Activated CD4-positive, alpha-beta memory T cell treated with anti-CD3 and anti-CD28 coated beads for 36 hours (primary cell): Measurements from ENCODE around the gene MAST1. TPM values are rescaled to one million over a fixed set of nuclear protein-coding genes. Genes with fewer than 3 reads are reported as not detected.

Experiments
- CTCF ChIA-PET: fragments of 350-600 bp; sonication (Branson Sonifier 250); formaldehyde crosslinking; loops from one replicate; lab custom pipeline; 2021; ENCODE audit warnings: antibody characterized with exemption, inconsistent platforms; lab: Charles Lee
- POLR2A ChIA-PET: fragments of 350-600 bp; sonication (Branson Sonifier 250); formaldehyde crosslinking; loops from one replicate; lab custom pipeline; 2021; ENCODE audit warnings: antibody characterized with exemption; lab: Charles Lee
- DNase-seq: peaks from one replicate; pipeline ENCODE4 v3.0.0-alpha.2; 2020
- H3K27ac Mint-ChIP-seq: one replicate; pipeline ENCODE4 v1.8.0; 2021; ENCODE audit warnings: mixed read lengths
- H3K27me3 Mint-ChIP-seq: one replicate; pipeline ENCODE4 v1.8.0; 2021; ENCODE audit warnings: mixed read lengths
- H3K36me3 Mint-ChIP-seq: one replicate; pipeline ENCODE4 v1.8.0; 2021; ENCODE audit warnings: mixed read lengths
- H3K4me1 Mint-ChIP-seq: one replicate; pipeline ENCODE4 v1.8.0; 2021; ENCODE audit warnings: low read depth, mixed read lengths
- H3K4me3 Mint-ChIP-seq: one replicate; pipeline ENCODE4 v1.8.0; 2021; ENCODE audit warnings: mild to moderate bottlenecking, mixed read lengths
- H3K9me3 Mint-ChIP-seq: one replicate; pipeline ENCODE4 v1.8.0; 2021; ENCODE audit warnings: mixed read lengths
- intact Hi-C: fragments of 100-400 bp; cut with micrococcal nuclease; formaldehyde crosslinking; loops from one replicate; pipeline ENCODE4 v1.15.1; 2023
- total RNA-seq, 2 experiments: library from RNA; stranded (reverse); gene quantifications; one replicate each; pipeline ENCODE4 v1.2.3, GENCODE V29; 2021

Gene MAST1
- total RNA-seq, 2 experiments from 2014 or later, result 1.7 to 2.3 TPM

DNA sequence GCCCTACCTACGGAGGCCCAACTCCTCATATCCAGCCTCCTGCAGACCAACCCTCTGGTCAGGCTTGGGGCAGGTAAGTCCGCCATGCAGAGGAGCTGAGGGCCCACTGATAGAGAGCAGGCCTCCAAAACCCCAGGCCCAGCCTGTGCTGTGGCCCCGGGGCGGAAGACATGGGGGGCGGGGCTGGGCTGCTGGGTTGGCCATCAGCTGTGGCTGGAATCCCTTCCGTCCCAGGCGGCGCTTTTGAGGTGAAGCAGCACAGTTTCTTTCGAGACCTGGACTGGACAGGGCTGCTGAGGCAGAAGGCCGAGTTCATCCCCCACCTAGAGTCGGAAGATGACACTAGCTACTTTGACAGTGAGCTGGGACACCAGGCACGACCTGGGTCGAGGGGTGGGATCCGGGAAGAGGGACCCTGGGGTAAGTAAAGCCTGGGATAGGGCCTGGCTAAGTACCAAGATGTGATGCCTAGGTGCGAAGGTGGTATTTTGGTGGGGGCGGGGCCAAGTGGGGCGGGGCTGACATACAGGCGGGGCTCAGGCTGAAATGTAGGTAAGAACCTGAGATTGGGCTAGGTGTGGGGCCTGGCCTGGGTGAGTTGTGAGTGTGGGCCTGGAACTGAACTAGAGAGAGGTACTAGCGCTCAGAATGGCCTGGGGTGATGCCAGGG lies 27.6 kb downstream of the MAST1 start:
- no peaks in the 10 kb centered on the region for H3K36me3 Mint-ChIP-seq
- H3K4me1 Mint-ChIP-seq, result peaks cover 7% of the 10 kb centered on the region
- no peak overlapping the region for H3K27ac Mint-ChIP-seq
- POLR2A ChIA-PET, result interaction anchor here (1.2 kb wide), 1 partner anchor 91 kb away, joined by 3 read pairs; no protein-coding TSS in a partner anchor
- intact Hi-C loops, result no loop called here
- no peaks in the 10 kb centered on the region for H3K9me3 Mint-ChIP-seq
- no peak for DNase-seq
- CTCF ChIA-PET, result interaction anchor here (0.6 to 2.3 kb wide), 3 partner anchors 19 to 878 kb away, joined by 3 to 13 read pairs (median 4); no protein-coding TSS in a partner anchor
- peaks cover 12% of the 10 kb centered on the region for H3K27me3 Mint-ChIP-seq
- H3K4me3 Mint-ChIP-seq, result no peak overlapping the region

- Mint-ChIP-seq H3K4me3 (no peak overlapping the region), H3K27me3 (peaks cover 12% of the 10 kb centered on the region), H3K9me3 (no peaks in the 10 kb centered on the region), H3K27ac (no peak overlapping the region), H3K36me3 (no peaks in the 10 kb centered on the region), H3K4me1 (peaks cover 7% of the 10 kb centered on the region)
- intact Hi-C loops, result no loop called here
- ChIA-PET CTCF (interaction anchor here (0.6 to 0.8 kb wide), 2 partner anchors 109 to 879 kb away, joined by 3 to 4 read pairs; no protein-coding TSS in a partner anchor), POLR2A (interaction anchor here (0.6 kb wide), 1 partner anchor 91 kb away, joined by 3 read pairs; no protein-coding TSS in a partner anchor)
- DNase-seq, result no peak
Observed at GRCh38 chr19:12866416-12867119, 28.3 kb downstream of the MAST1 start.

- ChIA-PET CTCF (interaction anchor here (0.7 kb wide), 1 partner anchor 20 kb away, joined by 3 read pairs; no protein-coding TSS in a partner anchor), POLR2A (interaction anchor here (0.6 kb wide), 1 partner anchor 90 kb away, joined by 3 read pairs; no protein-coding TSS in a partner anchor)
- Mint-ChIP-seq H3K36me3 (peaks cover 7% of the 10 kb centered on the region), H3K4me1 (peaks cover 9% of the 10 kb centered on the region), H3K9me3 (no peaks in the 10 kb centered on the region), H3K27me3 (peaks cover 12% of the 10 kb centered on the region), H3K4me3 (peak overlapping the region; percentile 29), H3K27ac (no peak overlapping the region)
- DNase-seq, result peak; percentile 76
- intact Hi-C loops, result no loop called here
Observed at GRCh38 chr19:12867120-12868099, 29.1 kb downstream of the MAST1 start.

- peaks cover 6% of the 10 kb centered on the region for H3K9me3 Mint-ChIP-seq
- intact Hi-C loops, result no loop called here
- CTCF ChIA-PET, result interaction anchor here (1.0 kb wide), 1 partner anchor 97 kb away, joined by 3 read pairs; no protein-coding TSS in a partner anchor
Observed at GRCh38 chr19:12868540-12869112, 30.3 kb downstream of the MAST1 start.

DNA sequence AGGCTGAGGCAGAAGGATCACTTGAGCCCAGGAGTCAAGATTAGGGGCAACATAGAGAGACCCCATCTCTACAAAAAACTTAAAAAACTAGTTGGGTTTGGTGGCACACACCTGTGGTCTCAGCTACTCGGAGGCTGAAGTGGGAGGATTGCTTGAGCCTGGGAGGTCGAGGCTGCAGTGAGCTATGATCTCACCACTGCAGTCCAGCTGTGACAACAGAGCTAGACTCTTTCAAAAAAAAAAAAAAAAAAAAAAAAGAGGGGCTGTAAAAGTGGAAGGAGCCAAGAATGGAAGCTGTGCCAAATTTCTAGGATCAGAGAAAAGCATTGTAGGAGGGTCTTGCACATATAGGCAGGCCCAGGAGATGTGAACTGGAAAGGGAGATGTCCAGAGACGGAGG lies 33.4 kb downstream of the MAST1 start:
- ChIA-PET CTCF (no interaction called here), POLR2A (interaction anchor here (0.5 kb wide), 1 partner anchor 258 kb away, joined by 3 read pairs; no protein-coding TSS in a partner anchor)
- H3K27me3 Mint-ChIP-seq, result peaks cover 6% of the 10 kb centered on the region
- peaks cover 6% of the 10 kb centered on the region for H3K9me3 Mint-ChIP-seq
- intact Hi-C loops, result no loop called here
- DNase-seq, result no peak
- peaks cover 9% of the 10 kb centered on the region for H3K4me1 Mint-ChIP-seq
- H3K36me3 Mint-ChIP-seq, result peaks cover 21% of the 10 kb centered on the region
- H3K4me3 Mint-ChIP-seq, result no peak overlapping the region
- H3K27ac Mint-ChIP-seq, result no peak overlapping the region

More at GRCh38 chr19:12868540-12869112, 30.3 kb downstream of the MAST1 start:
- peak; percentile 30 for DNase-seq
- Mint-ChIP-seq H3K4me3 (no peak overlapping the region), H3K4me1 (peaks cover 12% of the 10 kb centered on the region), H3K36me3 (peaks cover 16% of the 10 kb centered on the region), H3K27me3 (peaks cover 12% of the 10 kb centered on the region), H3K27ac (no peak overlapping the region)
- POLR2A ChIA-PET, result no interaction called here

GRCh38 chr19:12872255-12872654 lies 33.9 kb downstream of the MAST1 start:
- no peak overlapping the region for H3K27ac Mint-ChIP-seq

GRCh38 chr19:12872941-12873890 lies 34.9 kb downstream of the MAST1 start:
- Mint-ChIP-seq H3K36me3 (peaks cover 25% of the 10 kb centered on the region), H3K27ac (no peak overlapping the region), H3K4me1 (peaks cover 5% of the 10 kb centered on the region), H3K9me3 (peaks cover 6% of the 10 kb centered on the region), H3K4me3 (peak overlapping the region; percentile 35), H3K27me3 (peaks cover 2% of the 10 kb centered on the region)
- peak; percentile 81 for DNase-seq
- ChIA-PET CTCF (interaction anchor here (0.8 to 1.9 kb wide), 5 partner anchors 9 to 116 kb away, joined by 3 to 10 read pairs (median 6); no protein-coding TSS in a partner anchor), POLR2A (interaction anchor here (0.8 to 1.6 kb wide), 4 partner anchors 9 to 39 kb away, joined by 3 to 6 read pairs (median 5); partner anchors contain the start of genes GCDH and RTBDN)
- intact Hi-C loops, result no loop called here

More at GRCh38 chr19:12872255-12872654, 33.9 kb downstream of the MAST1 start:
- no peak overlapping the region for H3K4me3 Mint-ChIP-seq
- H3K4me1 Mint-ChIP-seq, result peaks cover 5% of the 10 kb centered on the region
- peaks cover 2% of the 10 kb centered on the region for H3K27me3 Mint-ChIP-seq
- intact Hi-C loops, result no loop called here
- H3K9me3 Mint-ChIP-seq, result peaks cover 6% of the 10 kb centered on the region
- peaks cover 21% of the 10 kb centered on the region for H3K36me3 Mint-ChIP-seq
- DNase-seq, result no peak
- ChIA-PET CTCF (interaction anchor here (1.2 to 1.9 kb wide), 3 partner anchors 8 to 25 kb away, joined by 4 to 10 read pairs (median 8); no protein-coding TSS in a partner anchor), POLR2A (interaction anchor here (0.8 to 1.6 kb wide), 2 partner anchors 10 to 19 kb away, joined by 3 to 6 read pairs; partner anchors contain the start of gene GCDH)

- Mint-ChIP-seq H3K27ac (no peak overlapping the region), H3K36me3 (peaks cover 29% of the 10 kb centered on the region), H3K9me3 (peaks cover 6% of the 10 kb centered on the region), H3K4me1 (peaks cover 5% of the 10 kb centered on the region), H3K27me3 (no peaks in the 10 kb centered on the region), H3K4me3 (no peak overlapping the region)
- intact Hi-C loops, result no loop called here
- no peak for DNase-seq
- CTCF ChIA-PET, result interaction anchor here (0.8 to 1.9 kb wide), 3 partner anchors 11 to 26 kb away, joined by 3 to 10 read pairs (median 8); no protein-coding TSS in a partner anchor
- POLR2A ChIA-PET, result interaction anchor here (1.1 to 1.6 kb wide), 3 partner anchors 11 to 40 kb away, joined by 5 to 6 read pairs (median 5); partner anchors contain the start of genes GCDH and RTBDN
Observed at GRCh38 chr19:12873891-12874745, 35.8 kb downstream of the MAST1 start.

DNA sequence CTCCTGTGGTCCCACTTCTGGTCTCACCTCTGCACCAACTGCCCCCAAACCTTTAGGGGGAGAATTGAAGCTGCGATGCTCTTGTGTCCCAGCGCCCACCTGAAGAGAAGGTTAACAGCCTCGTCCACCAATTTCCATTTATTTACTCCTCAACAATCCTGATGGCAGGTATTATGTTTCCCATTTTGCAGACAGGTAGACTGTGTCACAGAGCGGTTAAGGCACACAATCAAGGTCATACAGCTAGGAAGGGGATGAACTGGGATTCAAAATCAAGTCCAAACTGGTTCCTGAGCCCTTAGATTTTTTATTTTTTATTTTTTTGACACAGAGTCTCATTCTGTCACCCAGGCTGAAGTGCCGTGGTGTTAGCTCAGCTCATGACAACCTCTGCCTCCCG lies 36.8 kb downstream of the MAST1 start:
- Mint-ChIP-seq H3K9me3 (peaks cover 6% of the 10 kb centered on the region), H3K36me3 (peaks cover 31% of the 10 kb centered on the region), H3K4me1 (peaks cover 9% of the 10 kb centered on the region), H3K4me3 (no peak overlapping the region), H3K27ac (no peak overlapping the region), H3K27me3 (no peaks in the 10 kb centered on the region)
- ChIA-PET CTCF (interaction anchor here (0.8 to 1.1 kb wide), 2 partner anchors 10 to 114 kb away, joined by 3 read pairs; no protein-coding TSS in a partner anchor), POLR2A (no interaction called here)
- no peak for DNase-seq
- intact Hi-C loops, result no loop called here
